ENCODE data around the gene CYB5RL.

The CYB5RL gene

GRCh38 chr1:54157401-54157800 is 42.4 kb downstream of the CYB5RL start:
- Mint-ChIP-seq H3K9me3 (no peaks in the 10 kb centered on the region), H3K27ac (no peak overlapping the region), H3K4me1 (peaks cover 11% of the 10 kb centered on the region), H3K36me3 (ENCODE audit: low read depth) (no peaks in the 10 kb centered on the region), H3K27me3 (ENCODE audit: low read depth) (peaks cover 4% of the 10 kb centered on the region), H3K4me3 (no peak overlapping the region)
- no peak for TF ChIP-seq CTCF (IDR thresholded peaks at IDR 0.05; ENCODE audit: unreplicated experiment in 3 of 3)

- peaks cover 4% of the 10 kb centered on the region for H3K27me3 Mint-ChIP-seq (ENCODE audit: low read depth)
- peaks cover 11% of the 10 kb centered on the region for H3K4me1 Mint-ChIP-seq
- H3K9me3 Mint-ChIP-seq: no peaks in the 10 kb centered on the region
- H3K36me3 Mint-ChIP-seq (ENCODE audit: low read depth): no peaks in the 10 kb centered on the region
- no peak overlapping the region for H3K27ac Mint-ChIP-seq
- no peak for TF ChIP-seq CTCF (IDR thresholded peaks at IDR 0.05; ENCODE audit: unreplicated experiment in 3 of 3)
- no peak overlapping the region for H3K4me3 Mint-ChIP-seq
Measured at GRCh38 chr1:54156986-54157385, 42.8 kb downstream of the CYB5RL start.

- Mint-ChIP-seq H3K36me3 (ENCODE audit: low read depth) (no peaks in the 10 kb centered on the region), H3K9me3 (no peaks in the 10 kb centered on the region), H3K27me3 (ENCODE audit: low read depth) (peaks cover 4% of the 10 kb centered on the region), H3K4me3 (no peak overlapping the region), H3K27ac (no peak overlapping the region), H3K4me1 (peaks cover 11% of the 10 kb centered on the region)
- TF ChIP-seq CTCF (IDR thresholded peaks at IDR 0.05; ENCODE audit: unreplicated experiment in 3 of 3): no peak
Measured at GRCh38 chr1:54156201-54156600, 43.6 kb downstream of the CYB5RL start.

- no peak for TF ChIP-seq CTCF (IDR thresholded peaks at IDR 0.05; ENCODE audit: unreplicated experiment in 3 of 3)
- Mint-ChIP-seq H3K9me3 (no peaks in the 10 kb centered on the region), H3K27ac (peak overlapping the region in 1 of 3 experiments; percentile 61), H3K4me1 (peaks cover 11% of the 10 kb centered on the region), H3K27me3 (ENCODE audit: low read depth) (peaks cover 4% of the 10 kb centered on the region), H3K36me3 (ENCODE audit: low read depth) (no peaks in the 10 kb centered on the region), H3K4me3 (no peak overlapping the region)
Measured at GRCh38 chr1:54153535-54154439, 46.0 kb downstream of the CYB5RL start.

- peaks cover 11% of the 10 kb centered on the region for H3K4me1 Mint-ChIP-seq
- H3K27me3 Mint-ChIP-seq (ENCODE audit: low read depth): peaks cover 4% of the 10 kb centered on the region
- peak within 1 kb of the TSS in 1 of 3 experiments; percentile 61 for H3K27ac Mint-ChIP-seq
- H3K36me3 Mint-ChIP-seq (ENCODE audit: low read depth): no peaks in the 10 kb centered on the region
- no peak within 1 kb of the TSS for H3K4me3 Mint-ChIP-seq
- TF ChIP-seq CTCF (IDR thresholded peaks at IDR 0.05; ENCODE audit: unreplicated experiment in 3 of 3): no peak
- no peaks in the 10 kb centered on the region for H3K9me3 Mint-ChIP-seq
Measured at GRCh38 chr1:54152696-54153095, 47.1 kb downstream of the CYB5RL start, which contains the start of gene CDCP2. CDCP2 (minus strand) TSS chr1:54153000; CDS start chr1:54152922, 78 bp downstream.

- H3K27ac Mint-ChIP-seq: no peak overlapping the region
- no peak for TF ChIP-seq CTCF (IDR thresholded peaks at IDR 0.05; ENCODE audit: unreplicated experiment in 3 of 3)
- H3K4me1 Mint-ChIP-seq: peaks cover 11% of the 10 kb centered on the region
- no peaks in the 10 kb centered on the region for H3K36me3 Mint-ChIP-seq (ENCODE audit: low read depth)
- H3K9me3 Mint-ChIP-seq: no peaks in the 10 kb centered on the region
- no peak overlapping the region for H3K4me3 Mint-ChIP-seq
- peaks cover 4% of the 10 kb centered on the region for H3K27me3 Mint-ChIP-seq (ENCODE audit: low read depth)
Measured at GRCh38 chr1:54151013-54151412, 48.8 kb downstream of the CYB5RL start.

All from nephron (organoid).